Measurements from ENCODE around the gene SPTLC3.

GRCh38 chr20:13021205-13021970 lies 12.6 kb downstream of the SPTLC3 start:
- TF ChIP-seq, protein P1, sequence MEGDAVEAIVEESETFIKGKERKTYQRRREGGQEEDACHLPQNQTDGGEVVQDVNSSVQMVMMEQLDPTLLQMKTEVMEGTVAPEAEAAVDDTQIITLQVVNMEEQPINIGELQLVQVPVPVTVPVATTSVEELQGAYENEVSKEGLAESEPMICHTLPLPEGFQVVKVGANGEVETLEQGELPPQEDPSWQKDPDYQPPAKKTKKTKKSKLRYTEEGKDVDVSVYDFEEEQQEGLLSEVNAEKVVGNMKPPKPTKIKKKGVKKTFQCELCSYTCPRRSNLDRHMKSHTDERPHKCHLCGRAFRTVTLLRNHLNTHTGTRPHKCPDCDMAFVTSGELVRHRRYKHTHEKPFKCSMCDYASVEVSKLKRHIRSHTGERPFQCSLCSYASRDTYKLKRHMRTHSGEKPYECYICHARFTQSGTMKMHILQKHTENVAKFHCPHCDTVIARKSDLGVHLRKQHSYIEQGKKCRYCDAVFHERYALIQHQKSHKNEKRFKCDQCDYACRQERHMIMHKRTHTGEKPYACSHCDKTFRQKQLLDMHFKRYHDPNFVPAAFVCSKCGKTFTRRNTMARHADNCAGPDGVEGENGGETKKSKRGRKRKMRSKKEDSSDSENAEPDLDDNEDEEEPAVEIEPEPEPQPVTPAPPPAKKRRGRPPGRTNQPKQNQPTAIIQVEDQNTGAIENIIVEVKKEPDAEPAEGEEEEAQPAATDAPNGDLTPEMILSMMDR (IDR thresholded peaks at IDR 0.05; ENCODE audit: poor library complexity, severe bottlenecking) = no peak
- TF ChIP-seq TAF1 (IDR thresholded peaks at IDR 0.05; ENCODE audit: low read depth) = no peak

Measured in neural cell (in vitro differentiated cells).